ENCODE results near the gene D2HGDH. TPM values are rescaled to one million over a fixed set of nuclear protein-coding genes. Genes with fewer than 3 reads are reported as not detected.
A peak's percentile ranks its signal among the peaks of the same experiment; 100 is the strongest.

The D2HGDH gene
- total and polyA plus RNA-seq, 9 donors: 9.1 to 30.0 (median 19.7) TPM

DNA sequence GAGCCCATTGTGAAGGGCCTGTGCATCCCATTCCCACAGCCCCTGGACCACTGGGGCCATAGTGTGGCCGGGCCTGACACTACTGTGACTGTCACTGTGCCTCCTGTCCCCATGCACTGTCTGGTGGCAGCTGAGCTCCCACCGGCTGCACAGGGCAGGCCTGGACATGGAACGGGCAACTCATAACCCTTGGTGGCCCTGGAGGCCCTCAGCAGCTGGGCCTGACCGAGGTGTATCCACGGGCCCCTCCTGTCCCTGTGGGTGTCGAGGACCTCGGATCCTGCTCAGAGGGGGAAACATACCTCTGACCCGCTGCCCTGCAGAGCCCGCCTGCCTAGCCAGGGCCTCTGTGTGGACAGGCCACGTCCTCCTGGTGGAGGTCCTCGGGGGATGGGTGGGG lies 34.4 kb downstream of the D2HGDH start:
- WGBS (ENCODE audit: insufficient coverage): 79% methylated on average over 11 of the region's 11 CpGs
- Histone ChIP-seq H3K4me3 (ENCODE audit: low read length) (no peak overlapping the region), H3K27me3 (ENCODE audit: control insufficient read depth, insufficient read depth, low read length) (peaks cover 11% of the 10 kb centered on the region), H3K4me1 (ENCODE audit: control insufficient read depth, insufficient read depth, low read length) (peaks cover 20% of the 10 kb centered on the region), H3K27ac (ENCODE audit: low read length) (no peak overlapping the region), H3K9me3 (replicated peaks; ENCODE audit: control insufficient read depth, low read depth, low read length) (no peaks in the 10 kb centered on the region), H3K36me3 (ENCODE audit: control insufficient read depth, insufficient read depth, low read length) (no peaks in the 10 kb centered on the region)
- DNase-seq: no peak

DNA sequence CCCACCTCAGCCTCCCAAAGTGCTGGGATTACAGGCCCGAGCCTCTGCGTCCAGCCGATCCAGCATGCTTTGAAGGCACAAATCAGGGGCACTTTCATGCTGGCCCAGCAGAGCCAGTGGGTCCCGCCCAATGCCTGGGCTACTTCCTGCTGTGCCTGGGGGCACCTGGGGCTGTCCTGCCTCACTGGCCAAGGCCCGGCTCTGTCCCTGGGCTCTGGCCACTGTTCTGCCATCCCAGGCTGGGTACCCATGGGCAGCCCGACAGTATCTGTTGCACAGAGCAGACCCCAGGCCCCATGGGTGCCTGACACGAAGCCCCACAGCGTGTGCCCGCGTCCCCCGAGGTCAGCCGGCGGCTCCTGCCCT lies 35.4 kb downstream of the D2HGDH start:
- DNase-seq: no peak
- Histone ChIP-seq H3K36me3 (ENCODE audit: control insufficient read depth, insufficient read depth, low read length) (no peaks in the 10 kb centered on the region), H3K27ac (ENCODE audit: low read length) (no peak overlapping the region), H3K9me3 (replicated peaks; ENCODE audit: control insufficient read depth, low read depth, low read length) (no peaks in the 10 kb centered on the region), H3K27me3 (ENCODE audit: control insufficient read depth, insufficient read depth, low read length) (peaks cover 13% of the 10 kb centered on the region), H3K4me3 (ENCODE audit: low read length) (no peak overlapping the region), H3K4me1 (ENCODE audit: control insufficient read depth, insufficient read depth, low read length) (peaks cover 22% of the 10 kb centered on the region)
- WGBS (ENCODE audit: insufficient coverage): 82% methylated on average over 12 of the region's 13 CpGs

- peaks cover 14% of the 10 kb centered on the region for H3K27me3 ChIP-seq (ENCODE audit: control insufficient read depth, insufficient read depth, low read length)
- no peak for DNase-seq
- H3K36me3 ChIP-seq (ENCODE audit: control insufficient read depth, insufficient read depth, low read length): no peaks in the 10 kb centered on the region
- 57% methylated on average over 19 of the region's 27 CpGs for WGBS (ENCODE audit: insufficient coverage)
- no peaks in the 10 kb centered on the region for H3K9me3 ChIP-seq (replicated peaks; ENCODE audit: control insufficient read depth, low read depth, low read length)
- H3K4me1 ChIP-seq (ENCODE audit: control insufficient read depth, insufficient read depth, low read length): peaks cover 25% of the 10 kb centered on the region
- no peak overlapping the region for H3K27ac ChIP-seq (ENCODE audit: low read length)
- H3K4me3 ChIP-seq (ENCODE audit: low read length): no peak overlapping the region
Observed at GRCh38 chr2:241770185-241770935, 35.9 kb downstream of the D2HGDH start.

DNA sequence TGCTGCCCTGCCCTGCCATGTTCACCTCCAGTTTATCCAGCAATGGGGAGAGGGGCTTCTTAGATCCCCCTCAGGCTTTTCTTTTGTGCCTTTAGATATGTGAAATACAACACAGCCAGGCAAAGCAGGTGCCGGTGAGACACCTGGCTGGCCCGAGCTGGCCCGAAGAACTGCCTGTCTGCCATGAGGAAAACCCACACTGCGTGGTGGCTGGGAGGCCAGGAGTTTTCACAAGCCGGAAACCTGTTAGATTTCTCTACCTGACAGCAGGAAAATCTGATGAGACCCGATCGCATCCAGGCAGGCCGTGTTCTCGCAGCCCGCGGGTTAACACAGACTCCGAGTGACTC lies 36.5 kb downstream of the D2HGDH start:
- Histone ChIP-seq H3K27ac (ENCODE audit: low read length) (no peak overlapping the region), H3K27me3 (ENCODE audit: control insufficient read depth, insufficient read depth, low read length) (peaks cover 16% of the 10 kb centered on the region), H3K9me3 (replicated peaks; ENCODE audit: control insufficient read depth, low read depth, low read length) (no peaks in the 10 kb centered on the region), H3K4me3 (ENCODE audit: low read length) (no peak overlapping the region), H3K36me3 (ENCODE audit: control insufficient read depth, insufficient read depth, low read length) (no peaks in the 10 kb centered on the region), H3K4me1 (ENCODE audit: control insufficient read depth, insufficient read depth, low read length) (peaks cover 29% of the 10 kb centered on the region)
- no peak for DNase-seq
- 84% methylated on average over 12 of the region's 12 CpGs for WGBS (ENCODE audit: insufficient coverage)

- Histone ChIP-seq H3K4me1 (ENCODE audit: control insufficient read depth, insufficient read depth, low read length) (peaks cover 29% of the 10 kb centered on the region), H3K36me3 (ENCODE audit: control insufficient read depth, insufficient read depth, low read length) (no peaks in the 10 kb centered on the region), H3K27me3 (ENCODE audit: control insufficient read depth, insufficient read depth, low read length) (peaks cover 16% of the 10 kb centered on the region), H3K9me3 (replicated peaks; ENCODE audit: control insufficient read depth, low read depth, low read length) (no peaks in the 10 kb centered on the region), H3K27ac (ENCODE audit: low read length) (no peak overlapping the region), H3K4me3 (ENCODE audit: low read length) (no peak overlapping the region)
- WGBS (ENCODE audit: insufficient coverage): 38% methylated on average over 30 of the region's 38 CpGs
- DNase-seq: peak; percentile 53
Observed at GRCh38 chr2:241771286-241772062, 37.0 kb downstream of the D2HGDH start.

DNA sequence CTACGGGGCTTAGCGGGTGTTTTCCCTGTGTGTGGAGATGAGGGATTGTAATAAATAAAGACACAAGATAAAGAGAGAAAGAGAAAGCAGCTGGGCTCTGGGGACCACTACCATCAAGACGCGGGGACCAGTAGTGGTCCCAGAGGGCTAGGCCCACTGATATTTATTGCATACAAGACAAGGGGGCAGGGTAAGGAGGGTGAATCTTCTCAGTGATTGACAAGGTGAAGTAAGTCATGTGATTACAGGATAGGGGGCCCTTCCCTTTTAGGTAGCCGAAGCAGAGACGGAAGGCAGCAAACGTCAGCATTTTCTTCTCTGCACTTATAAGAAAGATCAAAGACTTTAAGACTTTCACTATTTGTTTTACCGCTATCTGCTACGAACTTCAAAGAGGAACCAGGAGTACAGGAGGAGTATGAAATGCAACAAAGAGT lies 37.7 kb downstream of the D2HGDH start:
- Histone ChIP-seq H3K9me3 (replicated peaks; ENCODE audit: control insufficient read depth, low read depth, low read length) (no peaks in the 10 kb centered on the region), H3K4me1 (ENCODE audit: control insufficient read depth, insufficient read depth, low read length) (peaks cover 29% of the 10 kb centered on the region), H3K27ac (ENCODE audit: low read length) (no peak overlapping the region), H3K36me3 (ENCODE audit: control insufficient read depth, insufficient read depth, low read length) (no peaks in the 10 kb centered on the region), H3K4me3 (ENCODE audit: low read length) (no peak overlapping the region), H3K27me3 (ENCODE audit: control insufficient read depth, insufficient read depth, low read length) (peaks cover 16% of the 10 kb centered on the region)
- WGBS (ENCODE audit: insufficient coverage): 13% methylated on average over 2 of the region's 9 CpGs
- no peak for DNase-seq

DNA sequence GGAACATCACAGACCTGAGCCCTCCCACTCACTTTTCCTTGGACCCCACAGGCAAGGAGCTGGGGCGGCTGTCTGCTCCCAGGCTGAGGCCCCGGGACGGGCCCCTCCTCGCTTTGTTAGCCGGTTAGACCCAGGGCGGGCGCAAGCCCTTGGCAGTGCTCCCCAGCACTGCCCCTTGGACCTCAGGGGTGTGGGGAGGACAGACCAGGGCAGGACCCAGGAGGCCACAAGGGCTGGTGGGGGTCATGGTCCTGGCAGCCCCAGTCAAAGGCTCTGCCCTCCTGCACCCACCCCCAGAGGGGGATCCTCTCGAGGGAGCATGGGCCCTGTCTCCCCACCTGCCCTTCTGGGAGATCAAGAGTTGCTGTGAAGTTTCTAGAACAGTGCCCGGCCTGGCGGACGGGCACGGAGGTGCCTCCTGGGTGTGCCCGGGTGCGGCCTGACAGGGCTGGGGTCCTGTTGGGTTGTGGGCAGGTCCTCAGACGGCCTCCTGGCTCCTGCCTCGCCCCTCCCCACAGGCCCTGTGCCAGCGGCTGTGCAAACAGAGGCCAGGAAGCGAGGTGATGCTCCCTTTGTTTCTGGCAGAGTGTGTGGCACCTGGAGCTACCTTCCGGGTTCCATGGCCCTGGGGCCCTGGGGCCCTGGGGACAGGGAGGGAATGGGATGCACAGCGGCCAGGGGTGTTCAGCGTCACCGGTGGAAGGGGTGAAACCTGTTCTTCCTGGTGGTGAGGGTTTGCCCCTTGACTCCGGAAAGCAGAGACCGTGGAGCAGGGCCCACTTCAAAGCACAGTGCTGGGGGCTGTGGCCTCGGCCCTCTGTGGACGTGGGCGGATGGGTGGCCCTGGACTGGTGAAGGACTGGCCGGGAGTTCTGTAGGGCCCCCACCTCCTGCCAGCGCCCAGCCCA lies 39.3 kb downstream of the D2HGDH start:
- peaks cover 29% of the 10 kb centered on the region for H3K4me1 ChIP-seq (ENCODE audit: control insufficient read depth, insufficient read depth, low read length)

DNA sequence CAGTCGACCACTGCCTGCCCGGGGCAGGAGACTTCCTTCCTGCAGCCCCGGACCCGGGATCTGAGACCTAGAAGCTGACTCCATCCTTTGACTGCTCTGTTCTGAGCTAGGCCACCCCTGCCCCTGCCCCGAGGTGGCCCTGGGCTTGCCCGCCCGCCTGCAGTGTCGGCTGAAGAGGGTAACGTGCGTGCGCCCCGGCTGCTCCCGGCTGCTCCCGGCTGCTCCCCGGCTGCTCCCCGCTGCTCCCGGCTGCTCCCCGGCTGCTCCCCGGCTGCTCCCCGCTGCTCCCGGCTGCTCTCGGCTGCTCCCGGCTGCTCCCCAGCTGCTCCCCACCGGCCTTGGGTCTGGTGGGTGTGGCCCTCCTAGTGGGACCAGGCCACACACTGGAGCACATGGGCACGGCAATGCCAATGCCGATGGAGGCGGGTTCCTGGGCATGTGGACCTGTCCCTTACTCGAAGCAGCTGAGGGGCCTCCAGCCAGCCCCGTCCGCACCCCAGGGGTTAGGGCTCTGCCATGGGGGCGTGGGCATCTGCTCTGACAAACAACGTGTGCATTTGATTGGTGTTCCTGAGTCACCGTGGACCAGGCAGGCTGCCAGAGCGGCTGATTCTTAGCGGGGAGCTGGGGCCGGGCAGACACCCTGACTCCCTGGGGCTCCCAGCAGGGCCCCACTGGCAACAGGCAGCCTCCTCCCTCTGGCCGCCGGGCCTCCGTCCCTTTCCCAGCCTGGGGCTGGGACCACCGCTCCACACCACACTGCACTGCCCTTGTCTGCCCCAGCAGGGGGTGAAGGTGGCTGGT lies 40.2 kb downstream of the D2HGDH start:
- H3K4me1 ChIP-seq (ENCODE audit: control insufficient read depth, insufficient read depth, low read length): peaks cover 29% of the 10 kb centered on the region
- no peak overlapping the region for H3K27ac ChIP-seq (ENCODE audit: low read length)
- no peak for DNase-seq
- no peak overlapping the region for H3K4me3 ChIP-seq (ENCODE audit: low read length)
- no peaks in the 10 kb centered on the region for H3K9me3 ChIP-seq (replicated peaks; ENCODE audit: control insufficient read depth, low read depth, low read length)
- WGBS (ENCODE audit: insufficient coverage): 58% methylated on average over 36 of the region's 40 CpGs
- H3K36me3 ChIP-seq (ENCODE audit: control insufficient read depth, insufficient read depth, low read length): no peaks in the 10 kb centered on the region
- H3K27me3 ChIP-seq (ENCODE audit: control insufficient read depth, insufficient read depth, low read length): peaks cover 16% of the 10 kb centered on the region

More for the DNA sequence above, 39.3 kb downstream of the D2HGDH start:
- no peak for DNase-seq
- H3K4me3 ChIP-seq (ENCODE audit: low read length): no peak overlapping the region
- no peaks in the 10 kb centered on the region for H3K9me3 ChIP-seq (replicated peaks; ENCODE audit: control insufficient read depth, low read depth, low read length)
- WGBS (ENCODE audit: insufficient coverage): 71% methylated on average over 24 of the region's 29 CpGs
- H3K27ac ChIP-seq (ENCODE audit: low read length): no peak overlapping the region
- peaks cover 16% of the 10 kb centered on the region for H3K27me3 ChIP-seq (ENCODE audit: control insufficient read depth, insufficient read depth, low read length)
- no peaks in the 10 kb centered on the region for H3K36me3 ChIP-seq (ENCODE audit: control insufficient read depth, insufficient read depth, low read length)

DNA sequence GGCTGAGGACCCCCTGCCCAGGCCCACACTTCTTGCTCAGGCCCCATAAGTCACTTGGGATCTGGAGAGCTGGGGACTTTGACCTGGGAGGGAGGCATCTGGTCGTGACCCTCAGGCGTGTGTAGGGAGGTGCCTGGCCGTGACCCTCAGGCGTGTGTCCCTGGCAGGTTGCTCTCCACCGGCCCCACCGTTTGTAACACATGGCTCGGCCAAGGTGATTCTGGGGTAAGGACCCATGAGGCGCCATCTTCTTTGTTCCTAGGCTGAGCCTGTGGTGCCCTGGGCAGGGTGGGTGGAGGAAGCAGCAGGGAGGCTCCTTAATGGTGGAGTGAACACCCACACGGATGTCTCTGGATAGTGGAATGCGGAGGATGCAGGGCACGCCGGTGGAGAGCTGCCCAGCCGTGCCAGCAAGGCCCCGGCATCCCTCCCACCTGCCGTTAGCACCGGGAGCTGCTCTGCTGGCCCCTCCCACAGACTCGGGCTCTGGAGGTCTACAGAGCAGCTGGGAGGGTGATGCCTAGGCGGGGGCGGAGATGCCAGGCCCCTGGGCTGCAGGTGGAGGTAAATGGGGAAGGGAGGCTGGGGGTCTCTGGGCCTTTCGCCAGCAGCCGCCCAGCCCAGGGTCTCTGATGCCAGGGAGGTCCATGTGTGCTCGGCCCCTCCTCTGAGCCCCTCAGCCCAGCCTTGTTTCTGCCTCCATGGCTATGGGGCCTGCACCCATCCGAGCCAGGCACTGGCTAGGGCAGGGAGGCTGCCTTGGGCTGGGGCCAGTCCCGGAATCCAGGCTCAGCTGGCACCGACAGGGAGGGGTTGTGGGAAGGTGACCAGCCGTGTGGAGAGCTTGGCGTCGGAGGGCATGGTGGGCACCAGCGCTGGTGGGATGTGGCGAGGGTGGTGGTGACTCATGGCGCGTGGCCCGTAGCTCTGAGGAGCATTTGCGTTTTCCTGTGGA lies 41.1 kb downstream of the D2HGDH start:
- WGBS (ENCODE audit: insufficient coverage): 76% methylated on average over 16 of the region's 34 CpGs
- Histone ChIP-seq H3K4me1 (ENCODE audit: control insufficient read depth, insufficient read depth, low read length) (peaks cover 24% of the 10 kb centered on the region), H3K4me3 (ENCODE audit: low read length) (no peak overlapping the region), H3K27me3 (ENCODE audit: control insufficient read depth, insufficient read depth, low read length) (peaks cover 16% of the 10 kb centered on the region), H3K27ac (ENCODE audit: low read length) (no peak overlapping the region), H3K36me3 (ENCODE audit: control insufficient read depth, insufficient read depth, low read length) (no peaks in the 10 kb centered on the region), H3K9me3 (replicated peaks; ENCODE audit: control insufficient read depth, low read depth, low read length) (no peaks in the 10 kb centered on the region)
- no peak for DNase-seq
